Measurements from ENCODE around the gene MRPL14. TPM values are rescaled to one million over a fixed set of nuclear protein-coding genes. Genes with fewer than 3 reads are reported as not detected.

MRPL14 gene
- total and polyA plus RNA-seq, 9 of the 15 experiments (the other 6 are each of a cell fraction or from before 2014, with no cell fraction given) = 126 to 424 (median 165) TPM

DNA sequence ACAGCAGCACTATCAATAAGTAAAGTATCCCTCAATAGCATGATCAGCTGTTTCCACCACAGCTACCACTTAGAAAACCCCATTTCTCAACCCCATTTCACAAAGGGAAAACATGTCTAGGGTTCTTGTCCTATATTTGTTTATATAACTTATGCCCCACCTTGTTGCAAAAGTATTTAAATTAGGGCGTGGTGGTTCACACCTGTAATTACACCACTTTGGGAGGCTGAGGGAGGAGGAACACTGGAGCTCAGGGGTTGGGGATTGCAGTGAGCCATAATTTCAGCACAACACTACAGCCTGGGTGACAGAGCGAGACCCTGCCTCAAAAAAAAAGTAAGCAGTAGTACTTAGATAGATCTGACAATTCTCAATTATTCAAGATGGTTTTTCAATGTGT is 3.7 kb downstream of the MRPL14 start:
- 82% methylated on average over 2 of the region's 2 CpGs for WGBS (ENCODE audit: insufficient coverage, low coverage, missing lambda C conversion rate)
- Histone ChIP-seq H3K4me2 (ENCODE audit: insufficient read depth, low read length) (peak overlapping the region; percentile 13; the same call in 1 of the 2 replicates), H3K9me1 (ENCODE audit: control insufficient read depth, insufficient read depth, low read length) (no peaks in the 10 kb centered on the region), H3K36me3 (ENCODE audit: control insufficient read depth, insufficient read depth, low read length) (peaks cover 58% of the 10 kb centered on the region), H3K4me3 (no peak overlapping the region), H3K27me3 (ENCODE audit: control insufficient read depth in 2 of 2, insufficient read depth in 2 of 2, low read length in 2 of 2) (no peaks in the 10 kb centered on the region), H3K79me2 (ENCODE audit: control insufficient read depth, insufficient read depth, low read length) (peaks cover 98% of the 10 kb centered on the region), H4K20me1 (replicated peaks; ENCODE audit: control insufficient read depth, insufficient read depth, low read length) (peaks cover 67% of the 10 kb centered on the region), H3K4me1 (replicated peaks in 1 of 2; ENCODE audit: control insufficient read depth in 2 of 2, insufficient read depth in 2 of 2, low read length in 2 of 2) (peaks cover 40 to 72% of the 10 kb centered on the region in 2 experiments), H3K27ac (ENCODE audit: extremely low read depth, low read depth, low read length) (no peak overlapping the region), H3K9me3 (replicated peaks; ENCODE audit: control insufficient read depth, insufficient read depth, low read depth, low read length) (no peaks in the 10 kb centered on the region), H2AFZ (ENCODE audit: low read depth, low read length) (no peak overlapping the region), H3K9ac (ENCODE audit: insufficient read depth in 1 of 2, low read depth in 2 of 2, low read length in 2 of 2) (0 out of 4 replicates have a peak overlapping the region, but pooled peaks of 1 of the 2 experiments have one; percentile 12)
- in situ Hi-C loops (cut with MboI) = no loop called here
- ChIA-PET CTCF (ENCODE audit: low intra/inter-chr PET ratio) (no interaction called here), POLR2A (interaction anchor here (0.6 to 2.5 kb wide), 10 partner anchors 8 to 349 kb away, joined by 3 to 13 read pairs (median 3); no protein-coding TSS in a partner anchor)
- no peak for ATAC-seq
- FAIRE-seq = no peak
- intact Hi-C loops (cut with micrococcal nuclease) = no loop called here
- no peak for DNase-seq (ENCODE audit: extremely low read depth in 1 of 4, low spot score in 3 of 4)
- no TSS peak for BruUV-seq (replicated peaks)
- TF ChIP-seq DACH1 (IDR thresholded peaks at IDR 0.05; ENCODE audit: partially characterized antibody) = peak; percentile 39
- no peak for TF ChIP-seq ZNF740 (CRISPR knock-in tag; IDR thresholded peaks at IDR 0.05)
- TF ChIP-seq ZNF740 (tag; IDR thresholded peaks at IDR 0.05) = no peak

GRCh38 chr6:44122801-44123200 is 4.5 kb downstream of the MRPL14 start:
- TF ChIP-seq SRF (CRISPR knock-in tag; IDR thresholded peaks at IDR 0.05) (no peak), ZC3H4 (CRISPR knock-in tag; IDR thresholded peaks at IDR 0.05; ENCODE audit: borderline replicate concordance) (no peak)
- H3K4me3 ChIP-seq = no peak overlapping the region
- peaks cover 38 to 78% of the 10 kb centered on the region in 2 experiments for H3K4me1 ChIP-seq (replicated peaks in 1 of 2; ENCODE audit: control insufficient read depth in 2 of 2, insufficient read depth in 2 of 2, low read length in 2 of 2)

More at GRCh38 chr6:44122801-44123200, 4.5 kb downstream of the MRPL14 start:
- Histone ChIP-seq H3K27ac (ENCODE audit: extremely low read depth, low read depth, low read length) (no peak overlapping the region), H3K9me1 (ENCODE audit: control insufficient read depth, insufficient read depth, low read length) (no peaks in the 10 kb centered on the region), H3K27me3 (ENCODE audit: control insufficient read depth in 2 of 2, insufficient read depth in 2 of 2, low read length in 2 of 2) (no peaks in the 10 kb centered on the region), H2AFZ (ENCODE audit: low read depth, low read length) (no peak overlapping the region), H3K4me2 (ENCODE audit: insufficient read depth, low read length) (peak overlapping the region; percentile 9; the same call in 1 of the 2 replicates), H3K36me3 (ENCODE audit: control insufficient read depth, insufficient read depth, low read length) (peaks cover 66% of the 10 kb centered on the region), H3K79me2 (ENCODE audit: control insufficient read depth, insufficient read depth, low read length) (peaks cover 98% of the 10 kb centered on the region), H3K9ac (ENCODE audit: insufficient read depth in 1 of 2, low read depth in 2 of 2, low read length in 2 of 2) (peak overlapping the region in 1 of 2 experiments; percentile 12; a peak in 2 of 4 replicates), H3K9me3 (replicated peaks; ENCODE audit: control insufficient read depth, insufficient read depth, low read depth, low read length) (no peaks in the 10 kb centered on the region), H4K20me1 (replicated peaks; ENCODE audit: control insufficient read depth, insufficient read depth, low read length) (peaks cover 74% of the 10 kb centered on the region)
- ChIA-PET POLR2A (interaction anchor here (1.4 to 4.6 kb wide), 5 partner anchors 7 to 17 kb away, joined by 3 to 14 read pairs (median 4); no protein-coding TSS in a partner anchor), CTCF (ENCODE audit: low intra/inter-chr PET ratio) (no interaction called here)
- WGBS (ENCODE audit: insufficient coverage, low coverage, missing lambda C conversion rate) = 73% methylated on average over 1 of the region's 1 CpG
- ATAC-seq = no peak
- intact Hi-C loops (cut with micrococcal nuclease) (no loop called here), in situ Hi-C loops (cut with MboI) (no loop called here)
- no TSS peak for BruUV-seq (replicated peaks)
- DNase-seq (ENCODE audit: extremely low read depth in 1 of 4, low spot score in 3 of 4) = no peak
- no peak for FAIRE-seq

Measured in K562 (cell line).